NOMO-1 treated with DMSO at 0.1 percent for 48 hours (cell line): ENCODE data around the gene TMEM232.
"Not testable (repeated sequence)": the region's sequence is repeated elsewhere in the genome, so short reads cannot be mapped to it uniquely, and the experiment has no call there.

Experiments used
- DNase-seq: peaks from one replicate; lab custom pipeline; 2025; ENCODE audit not compliant: unreplicated experiment; lab: John Stamatoyannopoulos, UW

Gene TMEM232

DNA sequence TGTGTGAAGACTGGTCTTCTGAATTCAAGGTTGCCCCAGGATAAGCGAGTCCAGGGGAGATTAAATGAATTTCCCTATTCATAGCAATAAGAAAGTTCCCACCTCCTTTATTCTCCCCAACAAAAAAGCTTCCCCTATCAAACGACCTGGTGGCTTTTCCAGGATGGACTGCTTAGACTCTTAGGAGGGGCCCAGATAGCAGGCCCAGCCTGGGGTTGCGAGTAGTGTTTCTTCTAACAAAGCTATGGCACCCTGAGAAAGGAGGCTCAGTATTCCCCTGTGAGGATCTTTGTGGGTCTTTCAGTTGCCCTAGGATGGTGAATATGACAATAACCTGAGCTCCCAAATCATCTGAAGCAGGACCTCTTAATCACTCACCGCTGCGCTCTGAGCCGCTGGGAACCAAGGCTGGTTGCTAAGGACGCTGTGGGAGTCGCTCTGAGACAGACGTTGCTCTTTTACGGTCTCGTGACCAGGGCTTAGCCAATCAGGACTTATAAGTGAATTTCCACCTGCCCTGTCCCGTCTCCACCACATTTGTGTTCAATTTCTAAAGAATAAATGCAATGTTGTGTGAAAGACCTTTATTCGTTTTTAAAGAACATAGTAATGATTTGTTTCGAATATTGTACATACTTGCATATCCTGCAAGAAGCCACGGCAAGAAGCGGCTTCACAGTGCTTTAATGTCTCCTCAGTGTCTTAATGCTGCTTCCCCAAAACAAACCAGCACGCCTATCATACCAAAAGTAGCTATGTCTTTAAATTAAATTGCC is at the start of gene TMEM232:
TMEM232 (minus strand) TSS at position 423 of the 776 bp plus-strand sequence. CDS start 59,319 bp downstream, outside the sequence.
- peak; percentile 65 for DNase-seq

DNA sequence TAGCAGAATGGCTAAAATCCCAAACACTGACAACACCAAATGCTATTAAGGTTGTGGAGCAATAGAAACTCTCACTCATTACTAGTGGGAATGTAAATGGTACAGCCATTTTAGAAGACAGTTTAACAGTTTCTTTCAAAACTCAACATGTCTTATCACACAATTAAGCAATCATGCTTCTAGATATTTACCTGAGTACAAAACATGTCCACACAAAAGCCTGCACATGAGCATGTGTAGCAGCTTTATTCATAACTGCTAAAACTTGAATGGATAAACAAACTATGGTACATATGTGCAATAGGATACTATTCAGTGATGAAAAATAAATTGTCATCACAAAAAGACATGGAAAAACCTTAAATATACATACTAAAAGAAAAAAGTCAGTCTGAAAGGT is 43.8 kb upstream of the TMEM232 start:
- no peak for DNase-seq

DNA sequence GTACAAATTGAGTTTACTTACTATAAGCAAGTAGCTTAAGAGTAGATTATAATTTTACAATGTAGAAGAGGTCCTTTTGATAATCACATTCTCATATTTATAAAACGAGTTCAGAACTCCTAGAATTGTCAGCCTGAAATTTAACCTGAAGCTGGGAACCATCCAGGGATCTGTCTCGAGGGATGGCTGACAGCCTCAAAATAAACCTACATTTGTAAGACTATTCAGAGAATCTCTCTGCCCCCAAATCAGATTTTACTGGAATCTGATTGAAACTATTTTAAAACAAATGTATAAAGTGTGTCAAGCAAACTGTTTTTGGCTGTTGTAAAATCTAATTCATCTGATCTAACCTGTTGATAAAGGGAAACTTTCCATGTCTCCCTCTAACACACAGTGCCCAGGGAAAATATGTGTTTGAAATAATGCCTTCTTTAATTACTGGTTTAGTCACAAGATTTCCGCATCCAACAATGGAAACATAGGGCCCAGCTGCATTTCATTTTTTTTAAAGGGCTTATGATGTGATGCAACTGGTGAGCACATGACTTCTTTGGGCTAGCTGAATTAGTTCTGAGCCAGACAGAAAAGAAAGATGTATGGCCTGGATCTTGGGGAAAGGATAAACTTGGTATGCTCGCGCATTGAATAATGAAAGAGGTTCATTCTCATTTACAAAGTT is 42.7 kb upstream of the TMEM232 start:
- DNase-seq = peak; percentile 48

DNA sequence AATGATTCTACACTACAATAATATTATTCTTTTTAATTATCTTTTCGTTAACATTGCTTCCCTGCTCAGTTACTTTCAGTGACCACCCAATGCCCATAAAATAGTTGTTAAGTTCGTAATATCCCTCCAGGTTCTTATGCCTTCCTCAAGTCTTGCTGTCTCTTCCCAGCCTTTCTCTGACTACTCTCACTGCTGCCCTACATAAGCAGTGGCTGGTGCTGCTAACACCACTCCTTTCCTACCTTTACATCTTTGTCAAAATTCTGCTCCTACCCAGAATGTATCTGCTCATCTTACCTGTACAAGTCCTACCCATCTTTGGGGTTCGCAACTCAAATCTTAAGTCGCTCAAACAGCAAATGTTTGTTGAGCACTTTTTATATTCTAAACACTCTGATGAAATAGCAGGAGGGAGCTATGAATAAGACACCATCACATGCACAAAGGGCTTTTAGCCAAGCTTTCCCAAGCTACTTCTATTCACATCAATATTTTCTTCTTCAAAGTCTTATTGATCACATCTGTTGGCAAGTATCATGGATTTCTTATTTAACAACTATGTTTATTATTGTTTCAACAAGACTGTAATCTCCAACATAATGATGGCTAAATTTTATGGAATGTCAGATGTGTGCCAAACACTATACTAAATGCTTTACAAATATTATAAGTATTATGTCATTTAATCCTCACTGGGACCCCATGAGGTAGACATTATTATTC is 41.8 kb upstream of the TMEM232 start:
- DNase-seq = no peak

DNA sequence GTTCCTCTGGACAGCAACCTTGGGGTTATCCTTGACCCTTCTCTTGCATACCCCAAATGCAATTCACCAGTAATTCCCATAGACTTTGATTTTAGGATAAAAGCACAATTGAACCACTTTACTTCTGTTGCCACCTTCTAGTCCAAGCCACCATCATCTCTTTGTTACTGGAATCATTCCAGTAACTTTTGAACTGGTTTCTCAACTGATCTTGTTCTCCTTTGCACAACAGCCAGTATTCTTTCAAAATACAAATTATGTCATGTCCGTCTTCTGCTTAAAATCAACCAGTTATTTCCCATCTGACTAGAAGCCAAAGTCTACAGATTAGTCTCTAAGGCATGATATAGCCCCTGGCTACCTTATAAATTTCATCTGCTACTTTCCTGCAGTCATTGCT is 33.7 kb upstream of the TMEM232 start:
- no peak for DNase-seq

DNA sequence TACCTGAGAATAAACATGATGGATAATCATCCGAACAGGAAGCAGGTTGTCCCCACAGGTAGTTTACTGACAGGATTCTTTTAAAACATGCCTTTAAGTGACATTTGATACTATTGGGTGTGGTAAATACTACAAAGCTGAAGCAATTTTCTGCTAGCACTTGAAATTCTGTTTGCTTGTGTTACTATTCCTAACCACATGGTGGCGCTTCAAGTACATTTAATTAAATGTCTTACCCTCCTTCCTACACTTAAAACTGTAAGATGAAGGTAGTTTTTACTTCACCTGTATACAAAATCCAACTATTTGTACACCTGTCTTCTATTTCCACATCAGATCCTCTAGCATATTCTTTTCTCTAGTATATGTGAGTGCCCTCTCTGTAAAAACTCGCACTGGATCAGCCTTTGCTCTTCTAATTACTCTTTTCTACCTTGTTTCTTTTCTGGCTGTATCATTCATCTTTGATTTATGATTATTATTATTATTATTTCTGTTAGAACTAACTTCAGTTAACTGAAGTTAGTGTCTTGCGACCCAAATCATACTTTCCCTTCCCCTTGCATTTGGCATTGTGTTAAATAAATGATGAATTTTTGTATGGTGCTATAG is 30.8 kb upstream of the TMEM232 start:
- DNase-seq = peak; percentile 42

DNA sequence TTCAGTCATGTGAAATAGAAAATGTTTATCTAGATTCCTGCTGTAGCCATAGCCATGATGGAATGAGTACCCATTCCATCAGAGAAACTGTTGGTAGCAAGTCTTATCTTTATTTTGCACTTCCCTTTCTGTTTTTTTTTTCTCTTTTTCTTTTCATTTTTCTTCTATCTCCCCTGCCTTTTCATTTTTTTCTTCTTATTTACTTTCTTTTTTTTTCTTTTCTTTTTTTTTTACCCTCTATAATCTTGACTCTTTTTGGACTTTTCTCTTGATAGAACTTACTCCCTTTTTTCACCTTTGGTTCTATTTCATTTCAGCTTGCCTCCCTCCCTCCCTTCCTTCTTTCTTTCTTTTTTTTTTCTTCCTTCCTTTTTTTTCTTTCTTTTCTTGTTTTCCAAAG is 27.7 kb upstream of the TMEM232 start:
- no peak for DNase-seq

DNA sequence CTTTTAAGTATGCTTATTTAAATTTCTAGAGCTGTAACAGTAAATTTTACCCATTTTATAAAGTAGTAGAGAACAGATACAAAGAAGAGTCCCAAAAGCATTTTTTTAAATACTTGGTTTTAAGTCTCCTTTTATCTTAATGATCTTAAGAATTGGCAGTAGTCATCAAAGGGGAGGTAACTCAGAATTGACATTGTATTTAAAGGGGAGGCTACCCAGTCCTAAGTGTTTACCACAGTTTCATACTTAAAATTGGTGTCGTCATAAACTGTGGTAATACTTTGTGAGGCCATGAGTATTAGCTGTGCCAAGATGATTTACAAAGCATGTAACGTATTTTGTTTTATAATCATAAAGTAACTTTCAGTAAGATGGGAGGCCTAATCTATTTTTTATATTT is 27.1 kb upstream of the TMEM232 start:
- DNase-seq = no peak

DNA sequence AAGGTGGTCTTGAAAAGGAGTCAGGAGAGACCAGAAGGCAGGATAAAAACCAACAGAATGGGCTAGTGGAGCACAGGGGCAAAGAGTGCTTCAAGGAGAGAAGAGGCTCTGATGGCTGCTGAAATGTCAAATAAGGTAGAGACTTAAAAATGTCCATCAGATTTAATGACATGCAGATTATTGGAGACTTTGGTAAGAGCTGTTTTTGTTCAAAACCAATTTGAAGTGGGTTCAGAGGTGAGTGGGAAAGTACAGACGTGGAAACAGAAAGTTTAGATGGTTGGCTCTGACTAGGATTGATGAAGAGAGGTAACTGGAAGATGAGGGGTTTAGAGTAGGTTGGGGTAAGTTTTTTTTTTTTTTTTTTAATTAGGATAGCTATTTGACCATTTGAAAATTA is 26.5 kb upstream of the TMEM232 start:
- no peak for DNase-seq

DNA sequence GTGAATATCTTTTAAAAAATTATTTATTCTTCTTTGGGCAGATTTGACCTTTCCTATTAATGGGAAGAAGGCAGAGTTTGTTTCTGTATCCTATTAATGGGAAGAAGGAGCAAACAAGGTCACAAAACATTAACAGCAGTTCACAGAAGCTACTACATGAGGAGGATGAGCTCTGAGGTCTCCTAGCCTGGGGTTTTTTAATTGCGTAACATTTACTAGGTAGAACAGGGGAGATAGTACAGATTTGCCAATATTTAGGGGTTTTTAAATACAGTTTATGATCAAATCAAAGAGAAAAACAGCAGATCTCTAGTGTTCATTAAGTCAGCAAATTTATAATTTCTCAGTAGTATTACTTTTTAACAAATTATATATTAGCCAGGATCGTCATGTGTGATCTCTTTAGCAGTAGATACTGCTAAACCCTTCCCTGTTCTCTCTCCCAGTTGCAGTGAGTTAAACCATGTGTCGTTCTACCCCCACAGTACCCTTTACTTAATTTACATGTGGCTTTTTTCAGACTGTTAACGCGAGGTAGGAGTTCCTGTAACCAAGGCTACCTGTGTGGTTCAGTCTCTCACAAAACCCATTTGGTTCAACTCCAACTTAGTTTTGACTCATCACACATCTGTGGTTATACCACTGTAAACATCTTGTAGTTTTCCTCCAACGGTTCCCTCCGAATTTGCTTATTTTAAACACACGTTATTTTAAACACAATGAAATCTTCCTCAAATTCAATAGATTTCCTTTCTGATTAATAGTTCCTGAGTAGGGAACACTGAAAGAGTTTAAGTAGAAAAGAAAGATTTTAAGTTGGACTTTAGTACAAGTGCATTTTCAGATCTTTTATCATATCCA is 25.7 kb upstream of the TMEM232 start:
- DNase-seq = no peak

DNA sequence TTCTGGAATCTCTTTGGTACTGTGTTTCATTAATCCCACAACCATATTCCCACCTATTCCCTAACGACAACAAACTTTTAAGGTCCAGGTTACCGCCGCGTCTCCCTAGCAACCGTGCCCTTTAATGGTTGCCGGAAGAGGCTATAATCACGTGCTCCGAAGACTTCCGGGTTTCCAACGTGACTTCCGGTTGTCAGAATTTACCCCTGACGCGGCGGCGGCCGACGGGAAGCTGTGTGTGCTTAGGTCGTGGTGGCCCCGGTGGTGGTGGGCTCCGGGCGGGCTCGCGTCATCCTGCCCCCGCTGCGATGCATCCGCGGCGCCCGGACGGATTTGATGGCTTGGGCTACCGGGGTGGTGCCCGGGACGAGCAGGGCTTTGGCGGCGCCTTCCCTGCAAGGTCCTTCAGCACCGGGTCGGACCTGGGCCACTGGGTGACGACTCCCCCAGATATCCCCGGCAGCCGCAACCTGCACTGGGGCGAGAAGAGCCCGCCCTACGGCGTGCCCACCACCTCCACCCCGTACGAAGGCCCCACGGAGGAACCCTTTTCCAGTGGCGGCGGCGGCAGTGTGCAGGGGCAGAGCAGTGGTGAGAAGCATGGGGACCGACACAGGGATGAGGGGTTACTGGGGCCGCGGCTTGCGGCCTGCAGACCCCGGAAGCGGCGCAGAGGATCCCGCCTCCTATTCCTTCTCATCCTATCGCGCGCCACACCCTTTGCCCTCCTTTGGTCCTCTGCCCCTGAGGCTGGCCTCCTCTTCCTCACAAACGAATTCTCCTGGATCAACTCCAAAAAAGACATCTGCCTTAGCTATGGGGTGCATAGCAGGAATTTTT is 12.6 kb upstream of the TMEM232 start, which contains the start of gene SLC25A46:
SLC25A46 (plus strand) TSS at position 196 of the 840 bp plus-strand sequence; CDS start at position 309, 113 bp downstream.
- DNase-seq = peak; percentile 86

DNA sequence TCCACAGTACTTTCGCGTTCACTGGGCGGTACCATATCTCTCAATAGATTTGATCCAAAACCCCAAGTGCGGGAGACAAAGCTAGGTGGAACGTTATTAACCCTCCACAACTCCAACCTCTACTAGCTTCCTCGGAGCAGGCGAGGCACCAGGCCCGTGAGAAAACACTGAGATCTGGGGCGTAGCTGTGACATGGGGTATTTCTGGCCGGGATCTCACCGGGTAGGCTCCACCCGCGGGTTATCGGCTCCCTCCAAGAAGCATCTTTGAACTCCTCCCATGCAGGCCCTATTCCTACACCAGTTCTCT is 12.0 kb upstream of the TMEM232 start:
- no peak for DNase-seq

DNA sequence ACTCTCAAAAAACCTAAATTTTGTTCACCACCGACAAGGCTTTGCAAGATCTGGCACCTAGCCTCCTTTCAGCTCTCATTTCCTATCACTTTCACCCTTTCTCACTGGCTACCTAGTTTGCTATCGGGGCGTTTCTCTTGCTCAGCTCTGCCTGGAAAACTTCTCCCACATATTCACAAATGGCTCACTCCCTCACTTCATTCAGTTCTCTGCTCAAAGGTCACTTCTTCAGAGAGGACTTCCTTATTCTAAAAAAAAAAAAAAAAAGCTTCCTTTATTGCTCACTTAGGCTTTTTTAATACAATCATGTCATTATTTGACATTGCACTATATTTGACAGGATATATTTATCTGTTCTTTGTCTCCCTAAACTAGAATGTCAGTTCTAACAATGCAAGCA is 10.3 kb upstream of the TMEM232 start:
- DNase-seq = peak; percentile 24

DNA sequence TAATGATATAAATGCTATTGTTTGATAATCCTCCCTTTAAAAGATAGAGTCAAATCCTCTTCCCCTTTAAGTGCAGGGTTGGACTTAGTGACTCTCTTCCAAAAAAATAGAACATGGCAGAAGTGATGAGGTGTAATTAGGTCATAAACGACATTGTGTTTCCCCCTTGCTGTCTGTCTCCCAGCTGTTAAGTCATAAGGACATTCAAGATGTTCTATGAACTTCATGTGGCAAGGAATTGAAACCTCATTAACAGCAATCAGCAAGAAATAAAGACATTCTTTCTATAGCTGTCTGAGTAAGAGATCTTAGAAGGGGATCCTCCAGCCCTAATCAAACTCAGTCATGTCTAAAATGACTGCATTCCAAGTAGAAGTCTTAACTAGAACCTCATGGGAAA is 9.1 kb upstream of the TMEM232 start:
- no peak for DNase-seq

DNA sequence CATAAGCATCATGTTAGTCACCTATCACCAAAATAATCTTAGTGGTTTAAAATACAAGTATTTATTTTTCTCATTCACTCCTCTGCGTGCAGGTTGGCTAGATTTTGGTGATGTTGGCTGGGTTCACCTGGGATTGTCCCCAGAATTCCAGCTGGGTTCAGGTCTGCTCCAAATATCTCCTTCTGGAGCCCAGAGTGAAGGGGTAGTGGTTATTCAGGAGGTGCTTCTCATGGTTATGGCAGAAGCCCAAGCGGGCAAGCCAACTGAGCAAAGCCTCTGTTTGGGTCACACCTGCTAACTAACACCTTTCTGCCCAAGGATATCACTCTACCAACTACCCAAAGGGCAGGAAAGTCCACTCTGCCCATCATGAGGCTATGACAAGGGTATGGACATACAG is 7.6 kb upstream of the TMEM232 start:
- no peak for DNase-seq

DNA sequence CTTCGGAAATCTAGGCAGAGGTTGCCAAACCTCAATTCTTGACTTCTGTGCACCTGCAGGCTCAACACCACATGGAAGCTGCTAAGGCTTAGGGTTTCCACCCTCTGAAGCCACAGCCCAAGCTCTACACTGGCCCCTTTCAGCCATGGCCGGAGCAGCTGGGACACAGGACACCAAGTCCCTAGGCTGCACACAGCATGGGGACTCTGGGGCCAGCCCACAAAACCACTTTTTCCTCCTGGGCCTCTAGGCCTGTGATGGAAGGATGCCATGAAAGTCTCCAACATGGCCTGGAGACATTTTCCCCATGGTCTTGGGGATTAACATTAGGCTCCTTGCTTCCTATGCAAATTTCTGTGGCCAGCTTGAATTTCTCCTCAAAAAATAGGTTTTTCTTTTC is 5.0 kb upstream of the TMEM232 start:
- not testable (repeated sequence) for DNase-seq

DNA sequence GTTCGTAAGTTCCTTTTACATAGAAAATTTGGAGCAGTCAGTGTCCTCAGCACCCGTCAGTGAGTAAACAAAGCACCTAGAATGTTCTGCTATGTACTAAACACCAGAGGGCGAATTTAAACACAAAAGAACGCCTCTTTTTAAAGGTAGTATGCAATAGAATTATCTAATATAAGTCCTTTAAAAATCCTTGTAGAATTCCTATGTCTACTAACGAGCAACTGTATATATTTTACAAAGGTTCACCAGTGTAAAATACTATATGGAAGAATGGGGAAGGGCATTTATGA is 499 bp upstream of the TMEM232 start:
- no peak for DNase-seq

DNA sequence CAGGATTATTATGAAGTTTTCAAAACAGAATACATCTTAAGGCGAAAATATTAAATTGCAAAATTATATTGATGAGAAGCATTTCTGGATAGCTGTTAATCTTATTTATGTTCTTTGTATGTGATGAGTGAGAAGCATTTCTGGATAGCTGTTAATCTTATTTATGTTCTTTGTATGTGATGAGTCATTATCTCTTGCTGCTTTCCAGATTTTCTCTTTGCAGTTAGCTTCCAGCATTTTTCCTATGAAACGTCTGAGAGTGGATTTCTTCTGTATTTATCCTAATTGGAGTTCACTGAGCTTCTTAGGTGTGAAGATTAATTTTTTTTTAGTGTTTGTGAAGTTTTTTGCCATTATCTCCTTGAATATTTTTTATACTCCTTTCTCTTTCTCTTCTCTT is 8.2 kb downstream of the TMEM232 start:
- no peak for DNase-seq

DNA sequence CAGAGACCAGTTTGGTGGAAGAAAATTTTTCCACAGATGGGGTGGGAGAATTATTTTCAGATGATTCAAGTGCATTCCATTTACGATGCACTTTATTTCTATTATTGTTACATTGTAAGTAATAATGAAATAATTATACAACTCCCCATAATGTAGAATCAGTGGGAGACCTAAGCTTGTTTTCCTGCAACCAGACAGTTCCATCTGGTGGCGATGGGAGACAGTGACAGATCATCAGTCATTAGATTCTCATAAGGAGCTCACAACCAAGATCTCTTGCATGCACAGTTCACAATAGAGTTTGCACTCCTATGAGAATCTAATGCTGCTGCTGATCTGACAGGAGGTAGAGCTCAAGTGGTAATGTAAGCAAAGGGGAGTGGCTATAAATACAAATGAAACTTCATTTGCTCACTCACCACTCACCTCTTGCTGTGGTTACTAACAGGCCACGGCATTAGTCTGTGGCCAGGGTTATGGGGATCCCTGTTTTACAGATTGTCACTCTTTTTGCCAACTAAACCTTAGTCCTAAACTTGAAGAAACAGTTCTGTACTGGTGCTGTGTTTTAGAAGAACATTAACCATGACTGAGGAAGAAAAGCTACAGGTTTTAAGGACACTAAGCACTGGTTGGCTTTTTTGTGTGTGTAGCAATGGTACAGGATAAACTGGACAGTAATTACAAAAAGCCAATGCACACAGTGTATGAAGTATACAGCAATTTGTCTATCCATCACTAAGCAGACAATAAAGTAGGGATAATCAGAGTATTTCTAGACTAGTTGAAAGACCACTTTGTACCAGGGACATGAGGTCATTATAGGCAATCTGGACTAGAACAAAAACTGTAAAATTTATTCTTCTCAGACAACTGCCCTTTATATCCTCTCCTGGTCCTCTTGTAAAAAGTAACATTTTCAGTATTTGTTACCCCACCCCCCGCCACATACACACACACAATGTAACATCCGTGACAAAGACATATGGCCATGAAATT is 9.9 kb downstream of the TMEM232 start:
- no peak for DNase-seq
